Astrocyte of the spinal cord (primary cell): ENCODE data around the gene ENOPH1.

Source experiments
- DNase-seq: peaks from one replicate; pipeline ENCODE4 v3.0.0; 2011; ENCODE audit warnings: low read depth, low spot score
- H3K4me3 ChIP-seq: 2 replicates; pipeline ENCODE4 v1.5.1; 2011; ENCODE audit warnings: low read depth, mild to moderate bottlenecking, low read length, moderate library complexity
- CTCF ChIP-seq: IDR thresholded peaks from 2 replicates; pipeline ENCODE4 v1.5.1; 2012; ENCODE audit warnings: low read depth, mild to moderate bottlenecking, low read length, inconsistent platforms
- in situ Hi-C: cut with HindIII; loops from 2 replicates; pipeline ENCODE4 v1.10.0; 2017; ENCODE audit warnings: low sequenced_read_pairs

Gene ENOPH1

GRCh38 chr4:82501154-82501442 lies 70.7 kb downstream of the ENOPH1 start:
- DNase-seq, result no peak
- in situ Hi-C loops, result no loop called here
- TF ChIP-seq CTCF, result no peak
- H3K4me3 ChIP-seq, result no peak overlapping the region

GRCh38 chr4:82508011-82508410 lies 77.6 kb downstream of the ENOPH1 start:
- no peak for DNase-seq
- TF ChIP-seq CTCF, result no peak
- no peak overlapping the region for H3K4me3 ChIP-seq

GRCh38 chr4:82508806-82509428 lies 78.5 kb downstream of the ENOPH1 start:
- in situ Hi-C loops, result no loop called here
- no peak overlapping the region for H3K4me3 ChIP-seq
- no peak for DNase-seq
- no peak for TF ChIP-seq CTCF

More at GRCh38 chr4:82508011-82508410, 77.6 kb downstream of the ENOPH1 start:
- in situ Hi-C loops, result no loop called here

GRCh38 chr4:82510216-82510615 lies 79.8 kb downstream of the ENOPH1 start:
- no peak for DNase-seq
- no peak overlapping the region for H3K4me3 ChIP-seq
- in situ Hi-C loops, result no loop called here
- TF ChIP-seq CTCF, result no peak
